GM18907 (cell line): ENCODE results near the gene CRK.

Source experiments
- ATAC-seq: cut with Tn5 transposase; IDR thresholded peaks from one replicate; pipeline ENCODE4 v1.9.1; 2021; ENCODE audit warnings: mild to moderate bottlenecking, moderate library complexity; ENCODE audit not compliant: unreplicated experiment

Gene CRK

GRCh38 chr17:1486802-1487695 lies 31.0 kb upstream of the CRK start:
- ATAC-seq = no peak

GRCh38 chr17:1485423-1486376 lies 29.7 kb upstream of the CRK start:
- ATAC-seq = peak; percentile 27

- ATAC-seq = peak; percentile 44
Observed at GRCh38 chr17:1484676-1485422, 28.8 kb upstream of the CRK start.

- ATAC-seq = no peak
Observed at GRCh38 chr17:1484060-1484535, 28.1 kb upstream of the CRK start.

- ATAC-seq = no peak
Observed at GRCh38 chr17:1482680-1483079, 26.6 kb upstream of the CRK start.

- no peak for ATAC-seq
Observed at GRCh38 chr17:1481736-1482135, 25.7 kb upstream of the CRK start.

GRCh38 chr17:1480747-1481465 lies 24.9 kb upstream of the CRK start:
- ATAC-seq = no peak

GRCh38 chr17:1478418-1478817 lies 22.4 kb upstream of the CRK start:
- ATAC-seq = no peak

- ATAC-seq = no peak
Observed at GRCh38 chr17:1475321-1475854, 19.4 kb upstream of the CRK start.

GRCh38 chr17:1474402-1475189 lies 18.6 kb upstream of the CRK start:
- peak; percentile 52 for ATAC-seq

GRCh38 chr17:1473841-1474240 lies 17.8 kb upstream of the CRK start:
- ATAC-seq = no peak

- ATAC-seq = no peak
Observed at GRCh38 chr17:1473170-1473569, 17.1 kb upstream of the CRK start.

- no peak for ATAC-seq
Observed at GRCh38 chr17:1471911-1472821, 16.1 kb upstream of the CRK start.

- no peak for ATAC-seq
Observed at GRCh38 chr17:1471490-1471889, 15.5 kb upstream of the CRK start.

- no peak for ATAC-seq
Observed at GRCh38 chr17:1470755-1471462, 14.9 kb upstream of the CRK start.

- ATAC-seq = no peak
Observed at GRCh38 chr17:1470071-1470754, 14.2 kb upstream of the CRK start.
